Peyer's patch (tissue), 4 donors: ENCODE measurements around the gene FEV. TPM values are rescaled to one million over a fixed set of nuclear protein-coding genes. Genes with fewer than 3 reads are reported as not detected.

Experiments used
- DNase-seq, 3 donors: peaks; one replicate each; pipeline ENCODE4 v3.0.0-alpha.2; 2017 to 2019
- H3K27ac ChIP-seq, 4 donors: fragments of 200-600 bp; sonication (generic); one replicate each; pipeline ENCODE4 v1.5.1; 2016 to 2019
- H3K27me3 ChIP-seq, 2 donors: fragments of 200-600 bp; sonication (generic); one replicate each; pipeline ENCODE4 v1.5.1; 2019
- H3K36me3 ChIP-seq, 3 donors: fragments of 200-600 bp; sonication (generic); one replicate each; pipeline ENCODE4 v1.5.1; 2016 to 2019
- H3K4me1 ChIP-seq, 4 donors: fragments of 200-600 bp; sonication (generic); one replicate each; pipeline ENCODE4 v1.5.1; 2016 to 2019
- H3K4me3 ChIP-seq, 4 donors: fragments of 200-600 bp; sonication (generic); 1 replicate in 3 of 4; 2 replicates in 1 of 4; pipeline ENCODE4 v1.5.1; 2016 to 2019; ENCODE audit warnings: mild to moderate bottlenecking in 1 of 4
- H3K9me3 ChIP-seq, 4 donors: fragments of 200-600 bp; sonication (generic); one replicate each; pipeline ENCODE4 v1.5.1; 2016 to 2019; ENCODE audit warnings: mild to moderate bottlenecking in 1 of 4
- POLR2A ChIP-seq, 2 donors: fragments of 450-650 bp; IDR thresholded peaks; one replicate each; pipeline ENCODE4 v1.5.1; 2017; ENCODE audit warnings: antibody characterized with exemption in 2 of 2, mild to moderate bottlenecking in 2 of 2, moderate library complexity in 2 of 2
- total RNA-seq, 4 donors: library from RNA; depleted of rRNA; stranded (reverse); fragments of >200 nt; gene quantifications; one replicate each; pipeline ENCODE4 v1.1.0, GENCODE V29; 2016
- TF ChIP-seq, protein P1 (sequence below), 6 experiments: fragments of 450-650 bp in 4 of 6; fragments of 200-600 bp in 2 of 6; sonication (generic) in 1 of 6; IDR thresholded peaks; one replicate each; pipeline ENCODE4 v1.5.1; 2017 to 2019; ENCODE audit warnings: antibody characterized with exemption in 6 of 6, mild to moderate bottlenecking in 3 of 6, moderate library complexity in 1 of 6

Gene FEV
- total RNA-seq, 4 donors from 2014 or later = 3.2 to 6.7 (median 5.1) TPM; not detected in 1

- no peaks in the 10 kb centered on the region for H3K9me3 ChIP-seq
- peaks cover 0 to 41% of the 10 kb centered on the region in 2 donors for H3K27me3 ChIP-seq
- peaks cover 0 to 23% (median 7%) of the 10 kb centered on the region in 4 donors for H3K4me1 ChIP-seq
- TF ChIP-seq POLR2A (IDR thresholded peaks at IDR 0.05) = no peak
- TF ChIP-seq, protein P1, sequence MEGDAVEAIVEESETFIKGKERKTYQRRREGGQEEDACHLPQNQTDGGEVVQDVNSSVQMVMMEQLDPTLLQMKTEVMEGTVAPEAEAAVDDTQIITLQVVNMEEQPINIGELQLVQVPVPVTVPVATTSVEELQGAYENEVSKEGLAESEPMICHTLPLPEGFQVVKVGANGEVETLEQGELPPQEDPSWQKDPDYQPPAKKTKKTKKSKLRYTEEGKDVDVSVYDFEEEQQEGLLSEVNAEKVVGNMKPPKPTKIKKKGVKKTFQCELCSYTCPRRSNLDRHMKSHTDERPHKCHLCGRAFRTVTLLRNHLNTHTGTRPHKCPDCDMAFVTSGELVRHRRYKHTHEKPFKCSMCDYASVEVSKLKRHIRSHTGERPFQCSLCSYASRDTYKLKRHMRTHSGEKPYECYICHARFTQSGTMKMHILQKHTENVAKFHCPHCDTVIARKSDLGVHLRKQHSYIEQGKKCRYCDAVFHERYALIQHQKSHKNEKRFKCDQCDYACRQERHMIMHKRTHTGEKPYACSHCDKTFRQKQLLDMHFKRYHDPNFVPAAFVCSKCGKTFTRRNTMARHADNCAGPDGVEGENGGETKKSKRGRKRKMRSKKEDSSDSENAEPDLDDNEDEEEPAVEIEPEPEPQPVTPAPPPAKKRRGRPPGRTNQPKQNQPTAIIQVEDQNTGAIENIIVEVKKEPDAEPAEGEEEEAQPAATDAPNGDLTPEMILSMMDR (IDR thresholded peaks at IDR 0.05) = no peak
- no peak overlapping the region for H3K4me3 ChIP-seq
- no peak for DNase-seq
- no peaks in the 10 kb centered on the region for H3K36me3 ChIP-seq
- H3K27ac ChIP-seq = no peak overlapping the region
Observed at GRCh38 chr2:218958276-218958675, 26.7 kb downstream of the FEV start.

- Histone ChIP-seq H3K4me3 (no peak overlapping the region), H3K27me3 (peaks cover 0 to 35% of the 10 kb centered on the region in 2 donors), H3K9me3 (no peaks in the 10 kb centered on the region), H3K27ac (no peak overlapping the region), H3K4me1 (peaks cover 0 to 23% (median 7%) of the 10 kb centered on the region in 4 donors), H3K36me3 (no peaks in the 10 kb centered on the region)
- no peak for TF ChIP-seq POLR2A (IDR thresholded peaks at IDR 0.05)
- TF ChIP-seq, protein P1 (IDR thresholded peaks at IDR 0.05) = no peak
- DNase-seq = no peak
Observed at GRCh38 chr2:218957671-218958070, 27.3 kb downstream of the FEV start.

- Histone ChIP-seq H3K36me3 (no peaks in the 10 kb centered on the region), H3K27me3 (peaks cover 0 to 20% of the 10 kb centered on the region in 2 donors), H3K4me3 (no peak overlapping the region), H3K9me3 (no peaks in the 10 kb centered on the region), H3K27ac (no peak overlapping the region), H3K4me1 (peaks cover 0 to 22% (median 7%) of the 10 kb centered on the region in 4 donors)
- TF ChIP-seq POLR2A (IDR thresholded peaks at IDR 0.05) = no peak
- TF ChIP-seq, protein P1 (IDR thresholded peaks at IDR 0.05) = no peak
- no peak for DNase-seq
Observed at GRCh38 chr2:218956039-218956438, 28.9 kb downstream of the FEV start.

DNA sequence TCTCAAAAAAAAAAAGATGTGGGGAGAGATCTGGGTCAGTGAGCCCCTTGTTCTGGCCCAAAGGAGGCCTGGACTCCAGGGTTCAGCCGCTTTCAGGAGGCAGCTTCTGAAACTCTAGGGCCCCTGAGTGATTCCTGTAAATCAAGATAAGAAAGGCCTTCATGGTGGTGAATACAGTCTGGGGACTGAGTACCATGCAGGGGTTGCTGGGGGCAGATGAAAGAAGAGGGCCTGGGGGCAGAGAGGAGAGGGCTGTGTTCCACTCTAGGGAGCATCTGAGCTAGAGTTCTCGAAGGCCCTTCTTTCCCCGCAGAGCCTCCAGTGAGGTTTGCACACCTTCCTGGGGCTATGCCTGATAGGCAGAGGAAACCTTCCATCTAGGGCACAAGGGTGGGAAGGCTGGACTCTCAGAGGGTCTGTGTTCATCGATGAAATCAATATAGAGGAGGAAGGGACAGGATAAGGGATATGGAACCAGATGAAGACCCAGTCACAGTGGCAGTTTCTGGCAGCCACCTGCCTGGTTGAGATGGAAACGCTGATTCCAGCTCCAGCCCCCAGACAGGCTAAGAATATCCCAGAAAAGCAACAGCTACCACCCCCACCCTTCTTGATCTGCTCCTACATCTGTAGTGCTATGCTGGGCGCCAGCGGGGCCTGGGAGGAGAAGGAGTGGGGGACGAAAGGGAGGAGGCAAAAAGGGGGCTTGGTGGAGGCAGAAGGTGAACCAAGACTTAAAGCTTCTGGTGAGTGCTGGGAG is 30.3 kb downstream of the FEV start:
- Histone ChIP-seq H3K27ac (no peak overlapping the region), H3K27me3 (peaks cover 0 to 10% of the 10 kb centered on the region in 2 donors), H3K4me1 (peaks cover 0 to 9% (median under 1%) of the 10 kb centered on the region in 4 donors), H3K9me3 (no peaks in the 10 kb centered on the region), H3K4me3 (no peak overlapping the region), H3K36me3 (no peaks in the 10 kb centered on the region)
- no peak for DNase-seq
- no peak for TF ChIP-seq POLR2A (IDR thresholded peaks at IDR 0.05)
- TF ChIP-seq, protein P1 (IDR thresholded peaks at IDR 0.05) = no peak

DNA sequence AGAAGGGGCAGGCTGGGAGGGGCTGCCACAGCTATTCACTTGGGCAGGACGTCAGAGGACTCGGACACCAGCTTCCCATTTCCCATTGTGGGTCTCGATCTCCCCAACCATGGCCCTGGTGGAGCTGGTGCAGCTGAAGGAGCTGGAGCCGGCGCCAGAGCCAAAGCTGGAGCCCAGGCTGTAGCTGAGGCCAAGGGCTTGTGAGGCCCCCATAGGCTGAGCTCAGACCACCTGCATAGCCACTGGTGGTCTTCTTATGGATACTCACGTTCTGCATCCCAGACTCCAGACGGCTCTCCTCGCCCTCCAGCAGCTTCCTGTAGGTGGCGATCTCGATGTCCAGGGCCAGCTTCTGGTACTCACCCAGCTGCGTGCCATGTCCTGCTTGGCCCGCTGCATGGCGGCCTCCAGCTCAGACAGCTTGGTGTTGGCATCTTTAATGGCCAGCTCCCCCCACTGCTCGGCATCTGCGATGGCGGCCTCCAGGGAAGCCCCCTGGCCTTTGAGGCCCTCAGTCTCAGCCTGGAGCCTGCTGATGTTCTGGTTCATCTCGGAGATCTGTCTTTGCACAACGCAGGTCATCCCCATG is 31.5 kb downstream of the FEV start:
- H3K27ac ChIP-seq = no peak overlapping the region
- H3K4me3 ChIP-seq = no peak overlapping the region
- no peaks in the 10 kb centered on the region for H3K36me3 ChIP-seq
- no peaks in the 10 kb centered on the region for H3K4me1 ChIP-seq
- no peaks in the 10 kb centered on the region for H3K9me3 ChIP-seq
- no peak for DNase-seq
- no peak for TF ChIP-seq POLR2A (IDR thresholded peaks at IDR 0.05)
- TF ChIP-seq, protein P1 (IDR thresholded peaks at IDR 0.05) = no peak
- peaks cover 0 to 1% of the 10 kb centered on the region in 2 donors for H3K27me3 ChIP-seq
